Ishikawa (cell line): Measurements from ENCODE around the gene CCDC192.

Source experiments
- CEBPB ChIP-seq: IDR thresholded peaks from 2 replicates; pipeline ENCODE4 v1.6.1; 2012
- CREB1 ChIP-seq: IDR thresholded peaks from 2 replicates; pipeline ENCODE4 v1.6.1; 2012; ENCODE audit warnings: low read depth
- EGR1 ChIP-seq: IDR thresholded peaks from 2 replicates; pipeline ENCODE4 v1.6.1; 2012
- EP300 ChIP-seq: IDR thresholded peaks from 2 replicates; pipeline ENCODE4 v1.6.1; 2012; ENCODE audit warnings: borderline replicate concordance
- FOXM1 ChIP-seq: IDR thresholded peaks from 2 replicates; pipeline ENCODE4 v1.6.1; 2012; ENCODE audit warnings: low read depth, borderline replicate concordance
- NFIC ChIP-seq: IDR thresholded peaks from 2 replicates; pipeline ENCODE4 v1.6.1; 2012
- RAD21 ChIP-seq: IDR thresholded peaks from 2 replicates; pipeline ENCODE4 v1.6.1; 2012; ENCODE audit warnings: low read depth
- TAF1 ChIP-seq: IDR thresholded peaks from 2 replicates; pipeline ENCODE4 v1.6.1; 2012; ENCODE audit warnings: low read depth, mild to moderate bottlenecking
- TCF12 ChIP-seq: IDR thresholded peaks from 2 replicates; pipeline ENCODE4 v1.6.1; 2012; ENCODE audit warnings: low read depth
- TEAD4 ChIP-seq: IDR thresholded peaks from 2 replicates; pipeline ENCODE4 v1.6.1; 2012
- YY1 ChIP-seq: IDR thresholded peaks from 2 replicates; pipeline ENCODE4 v1.6.1; 2012; ENCODE audit warnings: low read depth
- ZBTB7A ChIP-seq: IDR thresholded peaks from 2 replicates; pipeline ENCODE4 v1.6.1; 2012; ENCODE audit warnings: low read depth
- TF ChIP-seq, protein P1 (sequence below): IDR thresholded peaks from 2 replicates; pipeline ENCODE4 v1.6.1; 2012; ENCODE audit warnings: low read depth, mild to moderate bottlenecking
- TF ChIP-seq, protein P2 (sequence below): IDR thresholded peaks from 2 replicates; pipeline ENCODE4 v1.6.1; 2012
- TF ChIP-seq, protein P3 (sequence below): IDR thresholded peaks from 2 replicates; pipeline ENCODE4 v1.6.1; 2012

The CCDC192 gene

DNA sequence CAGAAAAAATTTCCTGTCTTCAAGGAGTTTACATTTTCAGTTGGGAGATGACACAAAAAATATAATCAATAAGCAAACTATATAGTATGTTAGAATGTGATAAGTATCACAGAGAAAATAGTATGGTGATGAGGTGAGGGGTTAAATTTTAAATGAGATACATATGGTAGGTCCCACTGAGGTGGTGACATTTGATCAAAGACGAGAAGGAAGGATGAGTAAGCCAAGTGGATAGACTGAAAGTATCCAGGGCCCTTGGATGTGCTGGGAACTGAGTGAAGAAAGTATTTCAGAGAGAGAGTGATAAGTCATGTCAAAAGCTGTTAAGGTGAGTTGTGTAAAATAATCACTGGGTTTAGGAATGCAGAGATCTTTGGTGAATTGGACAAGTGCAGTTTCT is 3.5 kb downstream of the CCDC192 start:
- TF ChIP-seq EGR1 (no peak), ZBTB7A (no peak)

DNA sequence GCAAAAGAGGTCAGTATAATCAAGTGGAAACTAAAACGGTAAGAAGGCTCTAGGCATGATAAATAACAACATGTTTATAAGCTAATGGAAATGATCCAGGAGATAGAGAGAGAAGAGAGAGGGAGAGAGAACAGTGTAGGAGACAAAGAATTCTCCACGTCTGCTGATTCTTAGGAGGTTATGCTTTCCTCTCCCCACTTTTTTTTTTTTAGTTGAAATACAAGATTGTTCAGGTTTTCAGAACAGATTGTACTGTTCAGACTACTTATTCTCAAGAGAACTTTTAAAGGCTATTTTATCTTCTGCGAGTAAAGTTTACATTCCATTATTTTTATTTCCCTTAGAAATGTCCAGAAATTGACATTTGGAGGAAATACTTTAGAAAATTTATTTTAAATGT is 4.0 kb downstream of the CCDC192 start:
- TF ChIP-seq CREB1 (no peak), EP300 (no peak), ZBTB7A (no peak), TEAD4 (no peak), CEBPB (no peak), YY1 (no peak), RAD21 (no peak), NFIC (no peak), TCF12 (no peak)
- TF ChIP-seq, protein P1, sequence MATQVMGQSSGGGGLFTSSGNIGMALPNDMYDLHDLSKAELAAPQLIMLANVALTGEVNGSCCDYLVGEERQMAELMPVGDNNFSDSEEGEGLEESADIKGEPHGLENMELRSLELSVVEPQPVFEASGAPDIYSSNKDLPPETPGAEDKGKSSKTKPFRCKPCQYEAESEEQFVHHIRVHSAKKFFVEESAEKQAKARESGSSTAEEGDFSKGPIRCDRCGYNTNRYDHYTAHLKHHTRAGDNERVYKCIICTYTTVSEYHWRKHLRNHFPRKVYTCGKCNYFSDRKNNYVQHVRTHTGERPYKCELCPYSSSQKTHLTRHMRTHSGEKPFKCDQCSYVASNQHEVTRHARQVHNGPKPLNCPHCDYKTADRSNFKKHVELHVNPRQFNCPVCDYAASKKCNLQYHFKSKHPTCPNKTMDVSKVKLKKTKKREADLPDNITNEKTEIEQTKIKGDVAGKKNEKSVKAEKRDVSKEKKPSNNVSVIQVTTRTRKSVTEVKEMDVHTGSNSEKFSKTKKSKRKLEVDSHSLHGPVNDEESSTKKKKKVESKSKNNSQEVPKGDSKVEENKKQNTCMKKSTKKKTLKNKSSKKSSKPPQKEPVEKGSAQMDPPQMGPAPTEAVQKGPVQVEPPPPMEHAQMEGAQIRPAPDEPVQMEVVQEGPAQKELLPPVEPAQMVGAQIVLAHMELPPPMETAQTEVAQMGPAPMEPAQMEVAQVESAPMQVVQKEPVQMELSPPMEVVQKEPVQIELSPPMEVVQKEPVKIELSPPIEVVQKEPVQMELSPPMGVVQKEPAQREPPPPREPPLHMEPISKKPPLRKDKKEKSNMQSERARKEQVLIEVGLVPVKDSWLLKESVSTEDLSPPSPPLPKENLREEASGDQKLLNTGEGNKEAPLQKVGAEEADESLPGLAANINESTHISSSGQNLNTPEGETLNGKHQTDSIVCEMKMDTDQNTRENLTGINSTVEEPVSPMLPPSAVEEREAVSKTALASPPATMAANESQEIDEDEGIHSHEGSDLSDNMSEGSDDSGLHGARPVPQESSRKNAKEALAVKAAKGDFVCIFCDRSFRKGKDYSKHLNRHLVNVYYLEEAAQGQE = no peak
- TF ChIP-seq, protein P2, sequence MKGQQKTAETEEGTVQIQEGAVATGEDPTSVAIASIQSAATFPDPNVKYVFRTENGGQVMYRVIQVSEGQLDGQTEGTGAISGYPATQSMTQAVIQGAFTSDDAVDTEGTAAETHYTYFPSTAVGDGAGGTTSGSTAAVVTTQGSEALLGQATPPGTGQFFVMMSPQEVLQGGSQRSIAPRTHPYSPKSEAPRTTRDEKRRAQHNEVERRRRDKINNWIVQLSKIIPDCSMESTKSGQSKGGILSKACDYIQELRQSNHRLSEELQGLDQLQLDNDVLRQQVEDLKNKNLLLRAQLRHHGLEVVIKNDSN = no peak

DNA sequence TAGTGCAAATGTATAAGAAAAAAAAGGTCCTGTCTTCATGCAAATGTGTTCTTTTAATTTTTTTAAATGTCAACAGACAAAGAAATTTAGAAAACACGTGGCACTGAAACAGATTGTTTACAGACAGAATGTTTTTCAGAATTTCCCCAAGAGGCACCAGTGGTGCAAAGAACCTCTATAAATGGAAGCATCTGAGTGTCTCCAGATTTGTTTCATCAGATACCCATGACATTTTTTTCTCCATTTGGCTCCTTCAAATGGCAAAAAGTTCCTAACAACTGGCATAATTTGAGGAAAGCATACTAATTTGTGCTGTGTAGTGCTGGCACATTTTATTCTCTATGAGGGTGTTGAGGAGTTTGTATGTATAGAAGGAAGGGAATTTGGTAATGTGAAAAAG is 15.0 kb downstream of the CCDC192 start:
- TF ChIP-seq EP300 (no peak), RAD21 (no peak), TEAD4 (no peak), NFIC (no peak)

DNA sequence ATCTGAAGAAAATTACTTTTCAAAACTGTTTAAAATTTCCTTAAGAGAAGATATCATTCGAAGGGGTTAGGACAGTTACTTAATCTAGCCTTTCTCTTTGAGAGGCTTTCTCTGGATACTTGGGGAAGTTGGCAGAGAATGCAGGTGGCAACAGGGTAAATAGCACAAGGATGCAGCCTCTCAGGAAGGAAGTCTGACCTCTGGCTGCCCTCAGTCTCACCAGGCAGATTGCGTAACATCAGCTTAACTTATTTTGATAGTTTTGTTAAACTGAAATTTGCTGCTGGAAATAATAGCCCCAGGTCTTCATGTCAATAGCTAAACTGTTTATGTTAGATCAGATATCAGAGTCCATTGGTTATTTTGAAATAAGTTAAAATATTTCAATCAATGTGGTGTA is 20.4 kb downstream of the CCDC192 start:
- TF ChIP-seq EGR1 (no peak), CEBPB (peak; percentile 95)

DNA sequence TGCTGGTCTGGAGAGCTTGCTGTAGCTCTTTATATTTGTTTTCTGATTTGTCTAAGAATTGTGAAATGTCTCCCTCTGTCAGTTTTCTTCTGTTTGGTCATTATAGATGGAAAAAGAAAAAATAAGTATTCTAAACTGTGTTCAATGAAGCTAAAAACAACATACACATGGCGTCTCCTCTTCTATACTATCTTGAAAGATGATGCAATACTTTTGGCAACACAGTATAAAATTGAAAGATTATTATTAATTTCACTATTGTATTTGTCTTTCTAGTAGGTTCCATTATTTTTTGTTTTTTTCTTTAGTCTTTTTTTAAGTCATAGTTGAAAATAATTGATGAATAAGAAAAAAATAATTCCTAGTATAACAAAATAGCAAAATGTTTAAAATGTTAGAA is 22.5 kb downstream of the CCDC192 start:
- no peak for TF ChIP-seq FOXM1
- TF ChIP-seq TAF1 = no peak
- no peak for TF ChIP-seq TEAD4
- TF ChIP-seq, protein P3, sequence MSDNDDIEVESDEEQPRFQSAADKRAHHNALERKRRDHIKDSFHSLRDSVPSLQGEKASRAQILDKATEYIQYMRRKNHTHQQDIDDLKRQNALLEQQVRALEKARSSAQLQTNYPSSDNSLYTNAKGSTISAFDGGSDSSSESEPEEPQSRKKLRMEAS = no peak
- TF ChIP-seq, protein P2 = no peak
- no peak for TF ChIP-seq YY1
- TF ChIP-seq NFIC = no peak
- TF ChIP-seq CEBPB = no peak
- no peak for TF ChIP-seq EP300
- TF ChIP-seq RAD21 = no peak
- TF ChIP-seq, protein P1 = no peak
- TF ChIP-seq EGR1 = no peak
- TF ChIP-seq CREB1 = no peak
- TF ChIP-seq ZBTB7A = no peak
- TF ChIP-seq TCF12 = no peak

DNA sequence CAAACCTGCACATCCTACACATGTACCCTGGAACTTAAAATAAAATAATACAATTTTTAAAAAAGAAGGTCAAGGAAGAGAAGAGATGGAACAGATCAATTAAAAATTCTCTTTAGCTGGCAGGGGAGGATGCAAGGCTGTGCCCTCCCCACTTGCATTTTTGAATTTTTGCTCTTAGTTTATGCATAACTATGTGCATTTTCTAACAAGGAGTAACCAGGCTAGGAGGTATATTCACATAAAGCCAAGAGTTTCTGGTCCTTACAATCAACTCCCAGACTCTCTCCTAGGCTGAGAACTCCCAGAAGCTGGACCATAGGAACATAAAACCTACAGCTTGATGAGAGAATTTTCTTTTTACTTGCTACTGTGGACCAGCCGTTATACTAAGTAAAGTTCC is 29.8 kb downstream of the CCDC192 start:
- TF ChIP-seq, protein P3 = no peak
- TF ChIP-seq NFIC (no peak), YY1 (no peak), RAD21 (no peak), TAF1 (no peak), EGR1 (no peak), TCF12 (no peak), FOXM1 (no peak), TEAD4 (no peak), EP300 (no peak), CEBPB (no peak), CREB1 (no peak), ZBTB7A (no peak)
- TF ChIP-seq, protein P2 = no peak
